Neural cell (in vitro differentiated cells): ENCODE measurements around the gene RERE.

Source experiments
- CTCF ChIP-seq: fragments of 450-650 bp; IDR thresholded peaks from 2 replicates; pipeline ENCODE4 v1.5.1; 2014; ENCODE audit warnings: antibody characterized with exemption, mild to moderate bottlenecking, moderate library complexity; ENCODE audit not compliant: poor library complexity, severe bottlenecking
- EZH2 ChIP-seq: fragments of 200-600, 300-800 bp; shearing (Covaris generic), sonication (generic); IDR thresholded peaks from 2 replicates; pipeline ENCODE4 v1.6.1; 2014; ENCODE audit warnings: antibody characterized with exemption, low read length, borderline replicate concordance, mild to moderate bottlenecking; ENCODE audit not compliant: insufficient read depth, poor library complexity, severe bottlenecking
- SMC3 ChIP-seq: fragments of 450-650 bp; conservative IDR thresholded peaks from 2 replicates; pipeline ENCODE4 v1.6.1; 2014; ENCODE audit warnings: antibody characterized with exemption, mild to moderate bottlenecking, moderate library complexity; ENCODE audit not compliant: poor library complexity
- TAF1 ChIP-seq: IDR thresholded peaks from 2 replicates; pipeline ENCODE4 v1.6.1; 2012; ENCODE audit warnings: low read depth

- no peak for TF ChIP-seq CTCF
- no peak for TF ChIP-seq EZH2
- TF ChIP-seq TAF1 = no peak
- TF ChIP-seq SMC3 = no peak
Measured at GRCh38 chr1:8555582-8555981, 261.9 kb downstream of the RERE start.
